ENCODE measurements around the gene PTPRO.
"Not testable (repeated sequence)": the region's sequence is repeated elsewhere in the genome, so short reads cannot be mapped to it uniquely, and the experiment has no call there.

The PTPRO gene

DNA sequence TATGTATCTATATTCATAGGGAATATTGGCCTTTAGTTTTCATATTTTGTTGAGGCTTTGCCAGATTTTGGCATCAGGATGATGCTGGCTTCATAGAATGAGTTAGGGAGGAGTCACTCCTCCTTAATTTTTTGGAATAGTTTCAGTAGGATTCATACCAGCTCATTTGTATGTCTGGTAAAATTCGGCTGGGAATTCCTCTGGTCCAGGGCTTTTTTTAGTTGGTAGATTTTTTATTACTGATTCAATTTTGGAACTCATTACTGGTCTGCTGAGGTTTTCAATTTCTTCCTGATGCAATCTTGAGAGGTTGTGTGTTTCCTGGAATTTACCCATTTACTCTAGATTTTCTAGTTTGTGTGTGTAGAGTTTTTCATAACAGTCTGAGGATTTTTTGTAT, 291.7 kb downstream of the PTPRO start:
- no peaks in the 10 kb centered on the region for H3K79me2 ChIP-seq (ENCODE audit: insufficient read depth, low read length)

GRCh38 chr12:15616495-15616894, 294.2 kb downstream of the PTPRO start:
- not testable (repeated sequence) for H3K9me2 ChIP-seq (replicated peaks; ENCODE audit: insufficient read depth, low read length); H3K27ac ChIP-seq (ENCODE audit: low read depth, low read length); H3K9ac ChIP-seq (ENCODE audit: low read length); H2AFZ ChIP-seq (ENCODE audit: low read depth, low read length, severe bottlenecking); H3K79me2 ChIP-seq (ENCODE audit: insufficient read depth, low read length); H3K4me3 ChIP-seq (ENCODE audit: insufficient read depth, low read length, poor library complexity, severe bottlenecking); H4K20me1 ChIP-seq (ENCODE audit: low read depth, low read length); H3K36me3 ChIP-seq (ENCODE audit: low read length); H3F3A ChIP-seq (ENCODE audit: insufficient read depth); H3K27me3 ChIP-seq (ENCODE audit: low read length); H3K9me3 ChIP-seq (ENCODE audit: insufficient read depth, low read length); H3K4me2 ChIP-seq (ENCODE audit: low read depth, low read length, poor library complexity, severe bottlenecking)

More for the DNA sequence above, 291.7 kb downstream of the PTPRO start:
- Histone ChIP-seq H3K27me3 (ENCODE audit: low read length) (no peaks in the 10 kb centered on the region), H3K4me2 (ENCODE audit: low read depth, low read length, poor library complexity, severe bottlenecking) (no peak overlapping the region), H3F3A (ENCODE audit: insufficient read depth) (no peaks in the 10 kb centered on the region), H3K9ac (ENCODE audit: low read length) (no peak overlapping the region), H3K36me3 (ENCODE audit: low read length) (no peaks in the 10 kb centered on the region), H4K20me1 (ENCODE audit: low read depth, low read length) (no peaks in the 10 kb centered on the region), H3K4me3 (ENCODE audit: insufficient read depth, low read length, poor library complexity, severe bottlenecking) (no peak overlapping the region), H3K9me3 (ENCODE audit: insufficient read depth, low read length) (no peaks in the 10 kb centered on the region), H3K27ac (ENCODE audit: low read depth, low read length) (no peak overlapping the region), H2AFZ (ENCODE audit: low read depth, low read length, severe bottlenecking) (no peak overlapping the region), H3K9me2 (replicated peaks; ENCODE audit: insufficient read depth, low read length) (no peaks in the 10 kb centered on the region)
- TF ChIP-seq CTCF (IDR thresholded peaks at IDR 0.05; ENCODE audit: insufficient read depth, low read length, poor library complexity, severe bottlenecking): no peak
- no peak for TF ChIP-seq EZH2phosphoT487 (conservative IDR thresholded peaks at IDR 0.05; ENCODE audit: low read length)

- Histone ChIP-seq H3K4me2 (ENCODE audit: low read depth, low read length, poor library complexity, severe bottlenecking) (no peak overlapping the region), H3K9ac (ENCODE audit: low read length) (no peak overlapping the region), H3K4me3 (ENCODE audit: insufficient read depth, low read length, poor library complexity, severe bottlenecking) (no peak overlapping the region), H3K9me2 (replicated peaks; ENCODE audit: insufficient read depth, low read length) (no peaks in the 10 kb centered on the region), H2AFZ (ENCODE audit: low read depth, low read length, severe bottlenecking) (no peak overlapping the region), H3K27me3 (ENCODE audit: low read length) (no peaks in the 10 kb centered on the region), H3K27ac (ENCODE audit: low read depth, low read length) (no peak overlapping the region), H3F3A (ENCODE audit: insufficient read depth) (no peaks in the 10 kb centered on the region), H3K9me3 (ENCODE audit: insufficient read depth, low read length) (no peaks in the 10 kb centered on the region), H4K20me1 (ENCODE audit: low read depth, low read length) (no peaks in the 10 kb centered on the region), H3K79me2 (ENCODE audit: insufficient read depth, low read length) (no peaks in the 10 kb centered on the region), H3K36me3 (ENCODE audit: low read length) (no peaks in the 10 kb centered on the region)
- TF ChIP-seq EZH2phosphoT487 (conservative IDR thresholded peaks at IDR 0.05; ENCODE audit: low read length) (no peak), CTCF (IDR thresholded peaks at IDR 0.05; ENCODE audit: insufficient read depth, low read length, poor library complexity, severe bottlenecking) (no peak)
These were observed 298.6 kb downstream of the PTPRO start for GRCh38 chr12:15620741-15621539.

DNA sequence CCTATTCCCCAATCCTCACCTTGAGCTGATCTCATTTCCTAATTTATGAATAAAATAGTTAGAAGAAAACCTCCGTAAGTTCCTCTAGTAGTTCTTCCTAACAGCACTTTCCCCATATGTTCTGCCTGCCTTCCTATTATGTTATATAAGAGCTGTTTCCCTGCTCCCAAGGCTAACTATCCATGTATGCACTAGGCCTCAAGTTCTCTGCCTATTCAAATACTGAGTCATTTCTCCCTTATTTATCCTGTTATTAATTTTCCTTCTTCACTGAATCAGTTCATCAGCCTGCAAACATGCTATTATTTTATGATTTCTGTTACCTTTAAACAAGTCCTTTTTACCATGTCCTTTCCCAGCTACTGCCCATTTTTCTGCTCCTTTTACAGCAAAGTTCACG, 302.8 kb downstream of the PTPRO start:
- Histone ChIP-seq H3K27me3 (ENCODE audit: low read length) (no peaks in the 10 kb centered on the region), H3K9ac (ENCODE audit: low read length) (no peak overlapping the region), H3K4me3 (ENCODE audit: insufficient read depth, low read length, poor library complexity, severe bottlenecking) (no peak overlapping the region), H3K4me2 (ENCODE audit: low read depth, low read length, poor library complexity, severe bottlenecking) (no peak overlapping the region), H3K27ac (ENCODE audit: low read depth, low read length) (no peak overlapping the region), H3K9me2 (replicated peaks; ENCODE audit: insufficient read depth, low read length) (no peaks in the 10 kb centered on the region), H2AFZ (ENCODE audit: low read depth, low read length, severe bottlenecking) (no peak overlapping the region), H3F3A (ENCODE audit: insufficient read depth) (no peaks in the 10 kb centered on the region), H4K20me1 (ENCODE audit: low read depth, low read length) (no peaks in the 10 kb centered on the region), H3K79me2 (ENCODE audit: insufficient read depth, low read length) (no peaks in the 10 kb centered on the region), H3K36me3 (ENCODE audit: low read length) (no peaks in the 10 kb centered on the region), H3K9me3 (ENCODE audit: insufficient read depth, low read length) (no peaks in the 10 kb centered on the region)
- no peak for TF ChIP-seq CTCF (IDR thresholded peaks at IDR 0.05; ENCODE audit: insufficient read depth, low read length, poor library complexity, severe bottlenecking)
- TF ChIP-seq EZH2phosphoT487 (conservative IDR thresholded peaks at IDR 0.05; ENCODE audit: low read length): no peak
